Measurements from ENCODE around the gene HIRA.
"Not testable (repeated sequence)": the region's sequence is repeated elsewhere in the genome, so short reads cannot be mapped to it uniquely, and the experiment has no call there.

HIRA gene

DNA sequence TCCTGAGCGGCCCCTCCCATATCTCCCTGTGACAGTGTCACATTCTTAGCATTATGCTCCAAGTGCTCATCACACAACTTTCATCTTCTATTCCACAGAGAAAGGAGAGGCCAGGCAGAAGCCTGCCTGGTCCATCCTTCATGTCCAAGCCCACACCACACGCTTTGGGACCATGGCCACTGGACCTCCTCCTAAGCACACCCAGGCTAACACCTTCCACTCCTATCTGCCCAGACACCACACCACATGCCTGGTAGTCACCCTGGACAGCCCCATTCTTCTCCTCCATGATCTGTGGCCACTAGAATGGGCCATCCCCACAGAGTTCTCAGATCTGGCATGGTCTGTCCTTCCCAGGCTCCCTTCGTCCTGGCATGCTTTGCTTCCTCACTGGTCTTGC lies 55.3 kb downstream of the HIRA start:
- no peak for DNase-seq

DNA sequence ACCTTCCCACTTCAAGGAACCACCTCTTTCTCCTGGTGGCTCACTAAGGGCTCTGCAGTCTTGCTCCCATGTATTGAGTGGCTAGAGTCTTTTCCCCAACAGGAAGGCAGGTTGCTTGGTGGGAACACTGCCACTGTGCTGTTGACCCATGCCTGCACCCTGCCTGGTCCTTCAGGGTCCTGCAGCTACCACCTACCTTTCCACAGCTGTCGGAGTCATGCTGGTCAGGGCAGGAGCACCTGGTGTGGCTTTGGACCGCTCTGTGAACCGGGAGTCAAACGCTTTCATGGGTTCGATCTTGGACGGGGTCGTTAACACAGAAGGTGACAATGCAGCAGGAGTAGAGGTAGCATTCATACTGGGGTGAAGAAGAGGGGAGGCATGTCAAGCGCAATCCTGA lies 56.1 kb downstream of the HIRA start:
- no peak for DNase-seq

DNA sequence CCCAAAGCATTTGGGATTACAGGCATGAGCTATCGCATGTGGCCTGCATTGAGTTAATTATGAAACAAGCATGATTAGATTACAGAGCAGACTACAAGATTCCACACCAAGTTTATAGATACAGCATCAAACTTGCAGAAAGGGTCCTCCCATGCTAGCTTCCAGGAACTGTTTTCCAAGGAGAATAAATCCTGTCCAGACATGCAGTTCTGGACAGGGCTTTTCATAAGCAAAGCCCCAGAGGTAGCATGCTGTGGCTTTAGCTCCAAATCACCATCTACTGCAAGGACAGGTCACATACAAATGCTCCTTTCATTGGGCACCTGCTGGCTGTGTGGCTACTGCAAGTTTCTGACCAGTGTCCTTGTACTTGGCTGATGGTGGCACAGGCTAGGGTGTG lies 57.1 kb downstream of the HIRA start:
- no peak for DNase-seq

DNA sequence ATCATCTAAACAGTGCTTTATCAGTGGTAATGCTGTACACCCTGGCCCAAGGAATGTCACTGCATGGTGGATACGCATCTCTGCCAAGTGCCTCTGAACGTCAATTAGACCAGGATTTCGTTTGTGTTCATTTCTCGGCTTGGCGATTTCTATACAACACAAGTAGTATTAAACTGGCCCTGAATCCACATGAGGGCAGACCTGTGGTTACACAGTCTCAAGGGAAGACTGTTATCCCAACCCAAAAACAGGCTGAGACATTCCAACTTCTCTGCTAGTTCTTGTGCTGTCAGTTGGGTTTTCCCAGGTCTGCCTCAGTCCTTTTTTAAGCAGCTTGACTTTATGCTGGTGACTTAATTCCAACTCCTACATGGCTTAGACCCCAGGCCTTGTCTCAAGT lies 58.1 kb downstream of the HIRA start:
- DNase-seq, result no peak

DNA sequence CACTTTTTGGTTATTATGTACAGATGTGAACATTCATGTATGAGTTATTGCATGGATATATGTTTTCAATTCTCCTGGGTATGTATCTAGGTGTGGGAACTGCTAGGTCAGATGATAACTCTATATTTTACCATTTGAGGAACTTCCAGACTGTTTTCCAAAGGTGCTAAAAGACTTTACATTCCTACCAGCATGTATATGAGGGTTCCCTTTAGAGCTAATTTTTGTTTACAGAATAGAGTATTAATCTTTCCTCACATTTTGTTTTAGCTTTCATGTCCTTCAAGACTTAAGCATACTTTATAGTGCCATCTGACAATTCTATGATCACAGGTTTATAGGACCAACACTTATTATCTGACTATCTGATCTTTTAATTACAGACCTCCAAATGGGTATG lies 59.6 kb downstream of the HIRA start:
- DNase-seq, result no peak

DNA sequence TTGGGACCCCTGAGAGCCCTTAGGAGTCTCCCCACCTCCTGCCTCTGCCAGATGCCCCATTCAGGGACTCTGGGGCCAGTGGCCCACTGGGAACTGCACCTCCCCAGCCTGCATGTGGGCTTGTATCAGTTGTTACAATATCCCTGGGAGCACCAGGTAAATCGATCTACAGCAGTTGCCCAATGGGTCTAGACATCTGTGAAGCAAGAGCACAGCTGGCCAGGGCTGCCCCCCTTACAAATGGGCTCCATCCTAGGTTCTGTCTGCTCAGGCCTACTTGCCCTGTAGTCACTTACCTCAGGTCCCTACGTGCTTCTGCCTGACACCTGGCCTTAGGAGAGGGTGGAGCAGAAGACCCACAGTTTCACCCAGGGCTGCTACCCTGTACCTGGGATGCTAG lies 62.7 kb downstream of the HIRA start:
- DNase-seq, result no peak

DNA sequence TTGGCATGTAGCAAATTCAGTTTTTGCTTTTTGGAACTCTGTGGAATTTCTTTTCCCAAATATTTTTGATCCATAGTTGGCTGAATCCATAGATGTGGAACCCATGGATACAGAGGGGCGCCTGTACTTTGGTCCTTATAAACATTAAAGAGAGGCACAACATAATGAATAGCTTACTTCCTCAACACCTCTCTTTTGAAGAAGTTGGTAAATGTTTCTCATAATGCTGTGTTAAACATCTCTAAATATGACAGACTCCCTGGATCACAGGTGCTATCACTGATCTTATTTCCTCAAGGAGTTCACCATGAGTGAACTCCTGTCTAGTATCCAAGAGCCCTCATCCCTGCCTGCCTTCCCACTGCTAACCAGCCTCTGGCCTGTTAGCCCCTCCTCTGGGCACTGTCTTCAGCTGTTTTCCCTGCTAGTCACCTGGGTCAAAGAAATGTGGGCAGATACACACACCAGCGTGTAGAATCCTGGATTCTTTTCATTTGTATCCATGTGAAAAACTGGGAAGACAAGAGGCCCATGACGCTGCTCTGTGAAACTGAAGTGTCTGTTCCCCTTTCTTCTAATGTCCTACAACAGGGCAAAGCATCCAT lies 63.7 kb downstream of the HIRA start:
- no peak for DNase-seq

DNA sequence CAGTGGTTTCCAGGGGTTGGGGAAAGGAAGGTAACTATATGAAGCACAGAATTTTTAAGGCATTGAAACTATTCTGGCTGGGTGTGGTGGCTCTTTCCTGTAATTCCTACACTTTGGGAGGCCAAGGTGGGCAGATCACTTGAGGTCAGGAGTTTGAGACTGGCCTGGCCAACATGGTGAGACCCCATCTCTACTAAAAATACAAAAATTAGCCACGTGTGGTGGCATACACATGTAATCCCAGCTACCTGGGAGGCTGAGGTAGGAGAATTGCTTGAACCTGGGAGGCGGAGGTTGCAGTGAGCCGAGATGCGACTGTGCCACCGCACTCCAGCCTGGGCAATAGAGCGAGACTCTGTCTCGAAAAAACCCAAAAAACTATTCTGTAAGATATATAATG lies 68.0 kb downstream of the HIRA start:
- not testable (repeated sequence) for DNase-seq

DNA sequence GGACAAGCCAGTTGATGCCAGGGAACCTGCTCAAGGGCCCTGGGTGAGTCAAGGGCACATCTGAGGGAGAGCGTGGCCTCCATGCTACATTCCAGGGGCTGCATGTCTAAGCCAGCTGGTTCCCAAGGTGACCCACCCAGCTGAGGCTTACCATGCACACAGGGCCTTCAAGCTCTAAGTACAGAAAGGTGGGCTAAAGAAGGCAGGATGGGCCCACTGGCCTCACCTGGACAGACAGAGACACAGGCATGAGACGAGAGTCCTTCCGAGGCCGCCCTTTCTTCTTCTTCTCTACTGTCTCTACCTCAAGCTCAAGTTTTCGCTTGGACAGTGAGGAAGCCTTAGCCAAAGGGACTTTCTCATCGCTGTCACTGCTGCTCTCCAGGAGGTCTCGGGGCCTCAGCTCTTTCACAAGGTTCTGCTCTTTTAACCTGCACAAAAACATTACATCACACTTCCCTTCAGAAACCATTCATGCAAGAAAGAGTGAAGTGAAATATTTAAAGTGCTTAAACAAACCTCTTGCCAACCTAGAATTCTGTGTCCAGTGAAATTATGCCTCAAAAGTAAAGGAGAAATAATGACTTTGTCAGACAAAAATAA lies 69.9 kb downstream of the HIRA start:
- DNase-seq, result peak; percentile 17

DNA sequence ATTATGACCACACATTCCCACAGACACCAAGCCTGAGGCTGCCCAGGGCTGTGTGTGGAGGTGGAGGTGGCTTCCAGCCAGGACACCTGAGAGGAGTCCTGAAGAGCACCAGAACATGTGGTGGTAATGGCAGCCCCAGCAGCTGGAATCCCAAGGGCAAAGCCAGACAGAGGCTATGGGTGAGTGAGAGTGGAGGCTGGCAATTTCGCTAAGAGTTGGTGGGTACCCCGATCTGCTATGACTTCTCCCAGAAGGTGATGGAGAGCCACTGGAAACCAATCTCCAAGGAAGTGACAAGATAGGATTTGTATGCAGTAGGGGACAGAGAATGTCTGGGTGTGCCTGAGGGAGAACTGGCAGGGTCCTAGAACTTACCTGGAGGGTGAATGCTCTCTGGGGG lies 70.7 kb downstream of the HIRA start:
- no peak for DNase-seq

DNA sequence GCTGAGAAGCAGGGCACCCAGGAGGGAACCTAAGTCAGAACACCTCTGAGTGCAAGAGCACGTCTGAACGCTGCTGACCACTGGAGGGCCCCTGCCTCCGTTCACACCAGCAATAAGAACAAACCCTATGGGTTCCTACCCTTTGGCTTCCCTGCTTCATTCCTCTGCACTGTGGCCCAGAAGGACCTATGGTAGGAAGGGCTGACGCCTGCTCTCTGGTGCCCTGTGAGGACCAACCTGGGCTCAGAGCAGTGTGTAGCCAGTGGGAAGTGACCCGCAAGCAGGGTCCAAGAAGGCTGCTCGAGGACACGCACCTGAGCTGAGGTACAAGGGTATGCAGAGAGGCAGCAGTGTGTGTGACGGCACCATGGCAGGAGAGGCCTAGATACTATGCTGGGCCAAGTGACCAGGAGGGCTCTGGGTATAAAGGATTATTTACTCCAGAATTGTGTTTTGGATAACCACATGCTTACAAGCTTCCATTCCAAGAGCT lies 71.2 kb downstream of the HIRA start:
- DNase-seq, result no peak

DNA sequence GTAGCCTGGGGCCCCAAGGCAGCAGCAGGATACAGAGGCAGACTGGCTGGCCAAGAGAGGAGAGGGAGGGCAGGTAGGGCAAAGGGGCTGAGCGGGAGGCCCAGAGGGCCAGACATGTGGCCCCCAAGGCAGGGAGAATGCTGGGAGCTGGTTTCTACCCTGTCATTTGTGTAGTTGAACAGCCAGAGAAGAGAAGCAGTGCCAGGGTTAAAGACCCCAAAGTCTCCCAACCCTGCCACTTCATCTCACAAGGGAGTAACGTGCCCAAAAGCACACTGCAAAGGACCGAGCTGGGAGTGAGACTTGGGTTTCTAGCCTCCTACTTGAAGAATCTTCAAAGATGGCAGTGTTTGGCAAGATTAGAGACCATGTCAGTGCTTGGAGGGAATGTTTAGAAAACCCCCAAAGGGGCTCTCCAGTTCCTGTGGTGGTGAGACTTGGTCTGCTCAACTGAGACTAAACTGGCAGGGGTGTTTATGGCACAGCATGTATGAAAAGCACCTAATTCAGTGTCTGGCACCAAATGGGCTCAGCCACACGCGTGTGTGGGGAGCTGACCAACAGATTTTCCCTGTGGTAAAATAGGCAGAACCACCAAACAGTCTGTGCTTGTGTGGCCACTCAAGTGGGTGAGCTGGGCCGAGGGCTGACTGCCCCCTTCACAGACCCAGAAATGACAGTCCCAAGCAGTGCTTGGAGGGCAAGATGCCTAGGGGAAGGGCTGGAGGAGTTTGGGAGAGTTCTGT lies 71.8 kb downstream of the HIRA start:
- DNase-seq, result no peak

DNA sequence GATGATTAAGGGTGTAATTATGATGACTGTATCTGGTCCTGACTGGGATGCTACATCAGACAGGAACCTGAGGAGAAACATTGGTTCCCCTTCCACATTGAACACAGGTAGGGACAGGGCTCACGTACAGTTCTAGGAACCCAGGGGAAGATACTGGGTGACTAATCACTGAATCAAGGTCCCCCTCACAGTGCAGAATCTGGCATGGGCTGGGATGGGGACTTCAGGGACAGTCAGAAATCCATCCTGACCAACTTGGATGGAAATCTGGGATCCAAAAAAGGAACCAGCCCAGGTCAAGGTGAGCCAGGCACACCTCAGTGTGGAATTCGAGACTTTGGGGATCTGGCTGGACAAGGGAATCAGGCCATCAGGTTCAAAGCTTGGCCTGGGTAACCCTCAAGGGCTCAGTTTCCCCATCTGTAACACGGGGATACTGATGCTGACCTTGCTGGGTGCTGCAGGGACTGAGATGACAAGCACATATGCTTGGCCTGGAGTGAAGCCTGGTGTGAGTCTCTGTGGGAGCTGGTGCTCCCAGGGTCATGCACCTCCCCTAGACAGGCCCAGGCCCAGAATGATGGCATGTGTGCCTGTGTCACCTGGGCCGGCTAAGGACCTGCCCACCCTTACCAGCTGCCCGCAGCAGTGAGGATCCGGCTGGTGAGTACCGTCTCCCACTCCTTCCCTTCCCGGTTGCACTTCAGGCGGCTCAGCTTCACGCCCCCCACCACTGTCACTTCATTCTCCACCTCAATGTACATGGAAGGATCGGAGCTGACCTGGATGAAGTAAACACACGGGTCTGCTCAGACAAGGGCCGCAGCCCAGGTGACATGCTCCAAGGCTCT lies 72.6 kb downstream of the HIRA start:
- no peak for DNase-seq

DNA sequence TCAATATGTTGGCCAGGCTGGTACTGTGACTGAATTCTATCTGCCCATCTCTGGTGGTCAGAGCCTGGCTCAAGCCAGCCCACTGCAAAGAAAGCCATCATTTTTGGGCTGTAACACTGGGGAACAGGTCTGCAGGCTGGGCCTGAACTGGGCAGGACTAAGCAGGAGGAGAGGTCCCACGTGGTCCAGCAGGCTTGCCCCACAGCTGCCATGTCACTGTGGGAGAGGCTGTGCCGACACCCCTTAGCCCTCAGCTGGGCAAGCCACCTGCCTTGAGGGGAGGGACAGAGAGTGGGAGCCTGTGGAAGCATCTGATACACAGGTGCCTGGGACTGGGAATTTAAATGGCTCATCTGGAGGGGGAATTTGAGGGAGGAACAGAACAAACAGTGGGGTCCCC lies 73.3 kb downstream of the HIRA start:
- DNase-seq, result no peak

DNA sequence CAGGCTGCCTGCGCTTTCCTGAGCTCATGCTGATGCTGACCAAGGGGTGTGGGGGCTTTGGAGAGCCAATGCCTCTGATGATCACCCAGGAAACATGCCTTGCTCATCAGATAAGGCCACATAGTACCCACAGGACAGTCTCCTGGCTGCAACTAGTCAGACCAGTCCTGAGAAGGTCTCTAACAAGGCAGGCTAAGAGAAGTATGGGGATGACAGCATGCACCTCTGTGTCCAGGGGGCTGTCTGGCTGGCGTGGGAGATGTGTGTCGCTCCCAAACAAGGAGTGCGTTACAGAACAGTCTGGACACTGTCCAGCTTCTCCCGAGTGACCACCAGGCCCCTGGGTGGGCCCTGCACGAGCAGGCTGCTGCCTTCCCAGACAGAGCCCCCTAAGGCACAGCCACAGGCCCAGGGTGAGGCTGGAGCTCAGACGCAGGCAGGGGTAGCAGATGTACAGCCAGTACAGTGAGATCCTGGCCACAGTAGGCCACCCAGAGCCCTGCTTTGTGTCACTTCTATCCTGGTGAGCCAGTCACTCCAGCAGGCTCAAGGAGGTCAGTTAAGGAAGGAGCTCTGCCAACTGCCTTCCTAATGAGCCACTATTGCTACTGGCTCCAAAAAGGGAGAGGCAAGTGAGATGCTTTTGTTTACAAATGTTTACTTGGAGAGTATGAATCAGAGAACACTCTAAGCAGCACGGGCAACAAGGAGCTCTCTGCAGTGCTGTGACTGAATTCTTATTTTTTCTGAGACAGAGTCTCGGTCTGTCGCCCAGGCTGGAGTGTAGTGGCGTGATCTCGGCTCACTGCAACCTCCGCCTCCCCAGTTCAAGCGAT lies 74.0 kb downstream of the HIRA start:
- no peak for DNase-seq

DNA sequence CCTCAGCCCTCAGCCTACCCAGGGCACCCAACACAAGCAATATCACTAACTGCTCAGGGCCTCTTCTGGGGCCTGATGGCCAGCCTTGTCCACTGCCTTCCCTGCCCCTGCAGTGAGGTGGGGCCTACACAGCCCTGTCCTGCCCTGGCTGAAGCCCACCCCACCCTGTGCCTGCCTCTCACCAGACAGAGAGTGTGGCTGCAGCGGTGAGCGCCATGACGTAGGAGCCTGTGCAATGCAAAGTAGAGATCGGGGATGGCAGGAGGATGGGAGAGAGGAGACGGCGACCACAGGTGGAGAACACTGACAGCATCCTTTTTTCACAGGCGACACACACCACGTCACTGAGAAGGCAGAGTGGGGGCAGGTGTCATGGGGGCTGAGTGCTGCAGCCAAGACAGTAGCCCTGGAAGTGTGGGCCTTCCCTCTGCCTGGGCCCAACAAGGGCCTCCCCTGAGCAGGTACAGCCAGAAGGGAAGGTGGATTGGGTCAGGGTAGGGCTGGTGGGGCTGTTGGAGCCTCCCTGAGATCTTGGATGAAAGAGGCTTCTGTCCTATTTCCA lies 74.7 kb downstream of the HIRA start:
- DNase-seq, result no peak

DNA sequence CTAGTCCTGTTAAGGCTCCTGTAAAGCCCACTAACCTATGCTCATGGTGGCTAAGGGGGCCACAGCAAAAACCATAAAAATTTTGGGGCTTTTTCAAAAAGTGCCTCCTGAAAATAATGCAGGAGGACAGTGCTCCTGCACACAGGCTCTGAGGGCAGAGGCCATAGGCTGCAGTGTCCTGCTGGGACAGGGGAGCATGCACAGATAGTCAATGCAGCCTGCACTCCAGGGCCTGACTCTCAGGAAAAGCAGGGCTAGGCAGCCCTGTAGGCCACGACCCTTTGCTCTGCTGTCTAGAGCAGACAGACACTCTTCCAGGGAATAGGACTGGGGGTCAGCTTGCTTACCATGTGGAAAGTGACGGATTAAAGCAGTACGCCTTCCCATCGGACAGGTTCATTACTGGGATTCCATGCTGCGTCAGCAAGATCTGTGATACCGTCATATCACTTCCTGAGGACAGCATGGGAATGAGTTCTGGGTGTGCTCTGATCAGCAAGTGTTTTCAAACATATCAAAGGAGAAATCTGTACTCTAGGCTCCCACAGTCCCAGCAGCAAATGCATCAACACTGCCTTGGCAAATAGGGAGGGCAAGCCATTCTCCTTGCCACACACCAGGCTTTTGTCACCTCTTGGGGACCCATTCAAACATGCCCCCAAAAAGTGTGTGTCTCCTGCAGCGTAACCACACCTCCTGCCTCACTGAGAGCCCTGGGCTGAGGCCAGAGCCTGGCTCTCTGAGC lies 75.9 kb downstream of the HIRA start:
- DNase-seq, result no peak

DNA sequence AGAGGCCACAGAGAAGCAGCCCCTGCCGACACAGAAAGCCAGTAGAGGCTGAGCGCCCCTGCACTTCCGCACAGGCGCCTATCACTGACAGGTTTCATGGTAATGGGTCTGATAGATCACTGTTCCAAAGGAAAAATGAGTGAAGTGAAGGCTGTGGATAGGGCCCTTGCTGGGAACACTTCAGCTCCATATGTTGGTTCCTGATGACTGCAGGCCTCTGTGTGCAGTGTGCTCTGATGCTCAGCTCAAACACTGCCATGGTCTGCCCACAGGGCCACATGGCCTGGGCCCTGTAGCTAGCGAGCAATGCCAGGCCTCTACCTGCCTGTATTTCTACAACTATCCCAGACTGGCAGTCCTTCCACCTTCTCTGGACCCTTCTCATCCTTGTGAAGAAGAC lies 77.3 kb downstream of the HIRA start:
- no peak for DNase-seq

DNA sequence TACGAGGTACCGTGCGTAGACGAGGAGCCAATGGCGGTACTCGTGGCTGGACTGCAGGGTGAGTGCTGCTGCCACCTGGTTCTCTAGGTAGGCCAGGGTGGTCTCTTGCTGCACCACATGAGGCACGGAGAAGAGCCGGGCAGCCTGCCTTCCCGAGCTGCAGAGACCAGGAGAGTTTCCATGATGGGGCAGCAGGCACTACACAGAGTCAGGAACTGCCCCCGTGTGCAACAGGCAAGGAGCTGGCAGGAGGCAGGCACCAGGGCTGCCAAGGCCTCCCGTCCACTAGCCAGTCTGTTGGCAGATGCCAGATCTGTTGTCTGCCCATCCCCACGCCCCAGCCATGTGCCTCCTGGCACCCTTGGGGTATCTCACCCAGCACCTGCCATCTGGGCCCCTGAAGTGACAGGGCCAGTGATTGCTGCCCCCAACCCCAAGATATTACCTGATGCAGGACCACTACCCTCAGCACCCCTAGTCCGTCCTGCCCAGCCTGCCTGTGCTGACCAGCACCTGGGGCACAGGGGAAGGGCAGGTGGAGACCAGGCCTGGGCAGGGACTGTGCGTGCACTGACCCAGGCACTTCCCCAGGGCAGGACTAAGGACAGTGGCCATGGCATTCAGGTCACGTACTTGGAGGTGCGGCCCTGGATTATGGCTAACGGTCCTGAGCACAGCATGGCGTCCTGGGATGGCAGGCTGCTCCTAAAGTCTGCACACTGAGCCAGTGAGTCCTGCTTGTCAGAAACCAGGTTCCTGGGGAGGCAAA lies 78.0 kb downstream of the HIRA start:
- no peak for DNase-seq

DNA sequence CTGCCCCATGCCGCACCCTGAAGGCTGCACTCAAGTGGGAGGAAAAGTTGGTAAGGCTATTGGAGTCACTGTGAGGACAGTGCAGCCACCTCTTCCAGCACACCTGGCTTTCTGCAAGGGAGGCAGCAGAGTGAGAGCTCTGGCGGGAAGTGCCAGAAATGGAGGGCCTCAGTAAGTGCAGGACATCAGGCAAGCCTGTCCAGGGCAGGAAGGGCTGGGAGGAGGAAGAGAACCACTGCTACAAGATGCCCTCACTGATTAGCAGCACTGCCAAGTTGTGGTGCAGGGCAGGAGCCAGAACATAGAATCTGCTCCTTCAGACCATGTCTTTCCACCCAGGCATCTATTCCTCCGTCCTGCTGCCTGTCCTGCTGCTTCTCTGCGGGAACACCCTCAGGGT lies 78.8 kb downstream of the HIRA start:
- no peak for DNase-seq

DNA sequence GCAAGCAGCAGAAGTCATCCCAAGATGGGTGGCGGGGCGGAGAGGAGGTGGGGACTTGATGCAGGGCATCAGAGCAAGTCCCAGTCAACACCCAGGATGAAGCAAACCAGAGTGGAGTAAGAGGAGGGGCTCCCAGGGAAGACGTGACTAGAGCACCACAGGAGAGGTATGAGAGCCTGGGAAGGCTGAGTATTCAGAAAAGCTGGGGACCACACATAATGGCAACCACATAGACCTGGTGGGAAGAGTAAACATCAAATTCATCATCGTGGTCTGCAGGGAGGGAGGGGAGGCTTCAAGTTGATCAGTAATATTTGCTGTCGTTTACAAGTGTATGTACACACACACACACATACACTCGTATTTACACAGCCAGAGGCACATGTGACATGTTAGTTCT lies 79.3 kb downstream of the HIRA start:
- no peak for DNase-seq
